ENCODE data around the gene GRM1.

DNA sequence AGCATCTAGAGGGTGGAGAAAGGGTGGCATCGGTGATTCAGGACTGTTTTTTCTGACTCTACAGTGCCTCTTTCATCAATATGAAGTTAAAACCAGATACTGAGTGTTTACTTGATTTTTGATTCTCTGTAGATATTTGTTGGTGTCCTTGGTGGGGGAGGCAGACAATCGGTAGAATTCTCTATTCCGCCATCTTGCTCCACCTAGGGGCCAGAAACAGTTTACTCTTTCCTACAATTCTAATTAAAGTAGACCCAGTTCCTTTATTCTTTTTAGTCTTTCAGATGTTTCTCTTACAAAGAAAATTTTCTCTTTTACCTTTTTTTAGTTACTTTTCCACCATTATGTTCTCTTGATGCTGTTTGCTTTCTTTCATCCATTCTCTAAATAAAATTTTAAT, 352.6 kb downstream of the GRM1 start:
- no peak for TF ChIP-seq EZH2 (IDR thresholded peaks at IDR 0.05; ENCODE audit: insufficient read depth, poor library complexity, severe bottlenecking)
- no peak for TF ChIP-seq EZH2phosphoT487 (IDR thresholded peaks at IDR 0.05; ENCODE audit: insufficient read depth, low read depth)

Data from GM23248 (cell line).